CD14-positive monocyte (primary cell): ENCODE data around the gene MACROD2. TPM values are rescaled to one million over a fixed set of nuclear protein-coding genes. Genes with fewer than 3 reads are reported as not detected.

Experiments used
- DNase-seq, 3 donors: peaks; one replicate each; pipeline ENCODE4 v3.0.0-alpha.2; 2011 to 2022
- H2AFZ ChIP-seq: 2 replicates; pipeline ENCODE4 v1.6.0; 2012; ENCODE audit warnings: mild to moderate bottlenecking, low read depth, low read length, inconsistent platforms; ENCODE audit not compliant: insufficient read depth, poor library complexity, severe bottlenecking
- H3K27ac ChIP-seq, 2 donors: 1 replicate in 1 of 2; 2 replicates in 1 of 2; pipeline ENCODE4 v1.5.1; 2012 to 2013; ENCODE audit warnings: low read length in 2 of 2, control low read depth in 1 of 2, inconsistent platforms in 1 of 2, low read depth in 1 of 2, mild to moderate bottlenecking in 1 of 2
- H3K27me3 ChIP-seq, 2 donors: one replicate each; pipeline versions ENCODE4 v1.6.0 to v1.6.1; 2011 to 2013; ENCODE audit warnings: low read length in 2 of 2; ENCODE audit not compliant: control insufficient read depth in 2 of 2, insufficient read depth in 2 of 2
- H3K36me3 ChIP-seq, 2 donors: replicated peaks in 1 of 2; 1 replicate in 1 of 2; 2 replicates in 1 of 2; pipeline versions ENCODE4 v1.5.1 to v1.6.1; 2012 to 2013; ENCODE audit warnings: low read length in 2 of 2, control low read depth in 1 of 2, inconsistent platforms in 1 of 2, mild to moderate bottlenecking in 1 of 2; ENCODE audit not compliant: insufficient read depth in 2 of 2, control insufficient read depth in 1 of 2
- H3K4me1 ChIP-seq, 2 donors: 1 replicate in 1 of 2; 2 replicates in 1 of 2; pipeline versions ENCODE4 v1.5.1 to v1.6.1; 2012 to 2013; ENCODE audit warnings: low read length in 2 of 2, control low read depth in 1 of 2, inconsistent platforms in 1 of 2, mild to moderate bottlenecking in 1 of 2, moderate library complexity in 1 of 2; ENCODE audit not compliant: insufficient read depth in 2 of 2, control insufficient read depth in 1 of 2
- H3K4me2 ChIP-seq: replicated peaks from 2 replicates; pipeline ENCODE3; 2012; ENCODE audit warnings: low read length, moderate library complexity, mild to moderate bottlenecking; ENCODE audit not compliant: poor library complexity, severe bottlenecking; ENCODE audit errors: extremely low read depth
- H3K4me3 ChIP-seq, 3 experiments: fragments of 200-600 bp in 1 of 3; sonication (generic) in 1 of 3; replicated peaks in 1 of 3; 1 replicate in 2 of 3; 2 replicates in 1 of 3; pipeline ENCODE4 v1.5.1; 2011 to 2013; ENCODE audit warnings: low read length in 3 of 3, mild to moderate bottlenecking in 3 of 3, control low read depth in 2 of 3, low read depth in 2 of 3, inconsistent platforms in 1 of 3, moderate library complexity in 1 of 3
- H3K79me2 ChIP-seq: 2 replicates; pipeline ENCODE4 v1.6.0; 2012; ENCODE audit warnings: mild to moderate bottlenecking, control low read depth, inconsistent platforms, low read length, moderate library complexity; ENCODE audit not compliant: insufficient read depth
- H3K9ac ChIP-seq: 2 replicates; pipeline ENCODE4 v1.6.0; 2017; ENCODE audit warnings: low read length, mild to moderate bottlenecking; ENCODE audit not compliant: insufficient read depth, poor library complexity, severe bottlenecking
- H3K9me3 ChIP-seq, 2 donors: replicated peaks in 1 of 2; 1 replicate in 1 of 2; 2 replicates in 1 of 2; pipeline versions ENCODE4 v1.5.1 to v1.6.1; 2012 to 2013; ENCODE audit warnings: low read length in 2 of 2, control low read depth in 1 of 2; ENCODE audit not compliant: control insufficient read depth in 1 of 2, insufficient read depth in 1 of 2
- H4K20me1 ChIP-seq: 2 replicates; pipeline ENCODE4 v1.6.0; 2012; ENCODE audit warnings: mild to moderate bottlenecking, low read length, control low read depth, moderate library complexity; ENCODE audit not compliant: insufficient read depth
- H3K27ac Mint-ChIP-seq, 7 donors: one replicate each; pipeline ENCODE4 v1.8.0; 2020; ENCODE audit warnings: mild to moderate bottlenecking in 7 of 7, mixed read lengths in 7 of 7, moderate library complexity in 6 of 7, inconsistent platforms in 2 of 7
- H3K27me3 Mint-ChIP-seq, 3 donors: one replicate each; pipeline ENCODE4 v1.8.0; 2021 to 2022; ENCODE audit warnings: low read depth in 3 of 3, mild to moderate bottlenecking in 3 of 3, mixed read lengths in 3 of 3, moderate library complexity in 3 of 3, inconsistent platforms in 1 of 3
- H3K36me3 Mint-ChIP-seq, 2 donors: one replicate each; pipeline ENCODE4 v1.8.0; 2020; ENCODE audit warnings: mixed read lengths in 2 of 2, inconsistent platforms in 1 of 2, mild to moderate bottlenecking in 1 of 2
- H3K4me1 Mint-ChIP-seq: one replicate; pipeline ENCODE4 v1.8.0; 2020; ENCODE audit warnings: mild to moderate bottlenecking, mixed read lengths
- H3K4me3 Mint-ChIP-seq, 2 donors: one replicate each; pipeline ENCODE4 v1.8.0; 2020; ENCODE audit warnings: mild to moderate bottlenecking in 2 of 2, mixed read lengths in 2 of 2, moderate library complexity in 1 of 2
- H3K9me3 Mint-ChIP-seq, 7 donors: one replicate each; pipeline ENCODE4 v1.8.0; 2020 to 2022; ENCODE audit warnings: mixed read lengths in 7 of 7, mild to moderate bottlenecking in 6 of 7, moderate library complexity in 6 of 7, inconsistent platforms in 2 of 7
- CTCF ChIP-seq: fragments of 200-600 bp; IDR thresholded peaks from one replicate; pipeline ENCODE4 v1.8.0; 2022; ENCODE audit warnings: antibody characterized with exemption, mild to moderate bottlenecking
- WGBS: methylation state at CpG from one replicate; pipeline ENCODE4 v1.1.5; 2013; ENCODE audit warnings: missing lambda C conversion rate; ENCODE audit not compliant: insufficient coverage; 5-methylcytosine and 5-hydroxymethylcytosine counted together
- intact Hi-C, 2 donors: fragments of 100-400 bp; cut with micrococcal nuclease; formaldehyde crosslinking; loops; one replicate each; pipeline versions ENCODE4 v1.15.0 to v1.15.1; 2023
- polyA plus RNA-seq, 3 donors: library from polyadenylated mRNA; depleted of rRNA in 1 of 3; unstranded in 2 of 3; stranded (reverse) in 1 of 3; fragments of 300-500 nt in 2 of 3; fragments of >200 nt in 1 of 3; fragmentation: Illumina TruSeq in 2 of 3; gene quantifications; 1 replicate in 2 of 3; 2 replicates in 1 of 3; pipeline ENCODE4 v1.2.3, GENCODE V29; 2012 to 2021

MACROD2 gene
- polyA plus RNA-seq, 3 donors: 0.23 TPM; not detected in 2

- Histone ChIP-seq H4K20me1 (no peaks in the 10 kb centered on the region), H3K9me3 (no peaks in the 10 kb centered on the region), H2AFZ (no peak overlapping the region), H3K9ac (no peak overlapping the region), H3K4me3 (no peak overlapping the region), H3K27ac (no peak overlapping the region), H3K4me2 (no peak overlapping the region), H3K4me1 (no peaks in the 10 kb centered on the region), H3K79me2 (no peaks in the 10 kb centered on the region), H3K36me3 (no peaks in the 10 kb centered on the region), H3K27me3 (no peaks in the 10 kb centered on the region)
- Mint-ChIP-seq H3K27me3 (no peaks in the 10 kb centered on the region), H3K4me3 (no peak overlapping the region), H3K9me3 (peaks cover 0 to 10% (median 5%) of the 10 kb centered on the region in 7 donors), H3K36me3 (no peaks in the 10 kb centered on the region), H3K27ac (no peak overlapping the region), H3K4me1 (no peaks in the 10 kb centered on the region)
- no peak for DNase-seq
- intact Hi-C loops: no loop called here
- WGBS: 89% methylated on average over 1 of the region's 1 CpG
- TF ChIP-seq CTCF: no peak
These were observed 952.2 kb downstream of the MACROD2 start for GRCh38 chr20:14947536-14947935.

- Histone ChIP-seq H3K79me2 (no peaks in the 10 kb centered on the region), H4K20me1 (no peaks in the 10 kb centered on the region), H3K27ac (no peak overlapping the region), H3K4me3 (no peak overlapping the region), H3K9me3 (no peaks in the 10 kb centered on the region), H3K36me3 (no peaks in the 10 kb centered on the region), H3K9ac (no peak overlapping the region), H3K4me1 (no peaks in the 10 kb centered on the region), H3K27me3 (no peaks in the 10 kb centered on the region), H2AFZ (no peak overlapping the region), H3K4me2 (no peak overlapping the region)
- Mint-ChIP-seq H3K4me3 (no peak overlapping the region), H3K36me3 (no peaks in the 10 kb centered on the region), H3K27ac (no peak overlapping the region), H3K27me3 (no peaks in the 10 kb centered on the region), H3K4me1 (no peaks in the 10 kb centered on the region), H3K9me3 (peaks cover 0 to 10% (median 5%) of the 10 kb centered on the region in 7 donors)
- TF ChIP-seq CTCF: no peak
- 50% methylated on average over 1 of the region's 1 CpG for WGBS
- intact Hi-C loops: no loop called here
- DNase-seq: no peak
These were observed 952.6 kb downstream of the MACROD2 start for GRCh38 chr20:14947946-14948345.
